HepG2 (cell line): ENCODE measurements around the gene PSKH1. TPM values are rescaled to one million over a fixed set of nuclear protein-coding genes. Genes with fewer than 3 reads are reported as not detected.

Source experiments
- CEBPB ChIP-seq: IDR thresholded peaks from 2 replicates; pipeline ENCODE4 v1.6.1; 2011; ENCODE audit warnings: low read depth, low read length, improper control_type of control experiment, borderline replicate concordance
- DDIT3 ChIP-seq: sonication (generic); formaldehyde crosslinking; IDR thresholded peaks from 2 replicates; pipeline ENCODE4 v1.4.0; 2020; ENCODE audit warnings: mild to moderate bottlenecking, missing genetic modification reagents
- EED ChIP-seq: sonication (generic); formaldehyde crosslinking; IDR thresholded peaks from 2 replicates; pipeline ENCODE4 v1.5.0; 2020; ENCODE audit warnings: mild to moderate bottlenecking, missing genetic modification reagents
- MAF1 ChIP-seq: sonication (generic); formaldehyde crosslinking; IDR thresholded peaks from 2 replicates; pipeline ENCODE4 v1.5.0; 2020; ENCODE audit warnings: missing genetic modification reagents, borderline replicate concordance
- NR2F6 ChIP-seq, 2 experiments: IDR thresholded peaks; 2 replicates each; pipeline ENCODE4 v1.6.1; 2016; ENCODE audit warnings: antibody characterized with exemption in 1 of 2, mild to moderate bottlenecking in 1 of 2
- PBX3 ChIP-seq: sonication (generic); formaldehyde crosslinking; IDR thresholded peaks from 2 replicates; pipeline ENCODE4 v1.8.1; 2023; ENCODE audit warnings: missing genetic modification reagents, inconsistent platforms, borderline replicate concordance
- REXO4 ChIP-seq: sonication (generic); formaldehyde crosslinking; IDR thresholded peaks from 2 replicates; pipeline ENCODE4 v1.8.0; 2022; ENCODE audit warnings: missing genetic modification reagents, mild to moderate bottlenecking, borderline replicate concordance
- SMAD9 ChIP-seq: sonication (generic); formaldehyde crosslinking; IDR thresholded peaks from 2 replicates; pipeline ENCODE4 v1.5.1; 2020; ENCODE audit warnings: mild to moderate bottlenecking, missing genetic modification reagents
- ZFP36L2 ChIP-seq: sonication (generic); formaldehyde crosslinking; IDR thresholded peaks from 2 replicates; pipeline ENCODE4 v1.4.0; 2020; ENCODE audit warnings: missing genetic modification reagents
- ZIK1 ChIP-seq: sonication (generic); formaldehyde crosslinking; IDR thresholded peaks from 2 replicates; pipeline ENCODE4 v1.5.0; 2020; ENCODE audit warnings: mild to moderate bottlenecking, low read depth, missing genetic modification reagents, borderline replicate concordance
- ZNF407 ChIP-seq: sonication (generic); formaldehyde crosslinking; IDR thresholded peaks from one replicate; pipeline ENCODE4 v1.5.1; 2020; ENCODE audit warnings: mild to moderate bottlenecking, missing genetic modification reagents; ENCODE audit errors: not compliant biosample characterization
- ZNF446 ChIP-seq: sonication (generic); formaldehyde crosslinking; IDR thresholded peaks from 2 replicates; pipeline ENCODE4 v1.5.0; 2020; ENCODE audit warnings: mild to moderate bottlenecking, missing genetic modification reagents
- ZSCAN9 ChIP-seq: IDR thresholded peaks from 2 replicates; pipeline ENCODE4 v1.6.1; 2016; ENCODE audit warnings: borderline replicate concordance
- polyA plus RNA-seq, 8 experiments: library from polyadenylated mRNA; depleted of rRNA in 3 of 8; stranded (reverse) in 7 of 8; unstranded in 1 of 8; fragments of >200 nt; fragmentation: Illumina TruSeq in 4 of 8; extraction: Trizol in 4 of 8; gene quantifications; 2 replicates each; pipeline versions ENCODE4 v1.2.1 to v1.2.3, GENCODE V29; 2011 to 2016; ENCODE audit warnings: low read depth in 4 of 8, missing spikeins in 1 of 8, mixed read lengths in 1 of 8; ENCODE audit not compliant: insufficient read depth in 1 of 8
- total RNA-seq, 5 experiments: library from RNA; depleted of rRNA; stranded (reverse); fragments of >200 nt; fragmentation: Illumina TruSeq; extraction: Trizol; gene quantifications; 2 replicates each; pipeline ENCODE4 v1.2.3, GENCODE V29; 2016; ENCODE audit warnings: low read depth in 1 of 5

PSKH1 gene
- total and polyA plus RNA-seq, 2 of the 13 experiments (the other 11 are each of a cell fraction or from before 2014, with no cell fraction given) = 8.4 to 19.1 TPM

- 0 out of 2 replicates have a peak, but pooled peaks have one; percentile 31 for TF ChIP-seq PBX3 (CRISPR knock-in tag)
- TF ChIP-seq ZSCAN9 = no peak; the same call in 1 of the 2 replicates
- no peak for TF ChIP-seq MAF1 (CRISPR knock-in tag)
- no peak for TF ChIP-seq CEBPB
- TF ChIP-seq ZFP36L2 (CRISPR knock-in tag) = no peak
- TF ChIP-seq ZIK1 (CRISPR knock-in tag) = peak; percentile 21; the same call in 1 of the 2 replicates
- TF ChIP-seq DDIT3 (CRISPR knock-in tag) = no peak
- 0 out of 2 replicates have a peak, but pooled peaks have one; percentile 7 for TF ChIP-seq NR2F6 (IDR thresholded peaks at IDR 0.05)
- peak; percentile 16; the same call in 1 of the 2 replicates for TF ChIP-seq NR2F6 (CRISPR knock-in tag; IDR thresholded peaks at IDR 0.05)
- no peak for TF ChIP-seq SMAD9 (CRISPR knock-in tag)
- no peak for TF ChIP-seq REXO4 (CRISPR knock-in tag)
- TF ChIP-seq EED (CRISPR knock-in tag) = no peak
- TF ChIP-seq ZNF407 (CRISPR knock-in tag) = peak; percentile 25
- no peak for TF ChIP-seq ZNF446
These were observed 75.6 kb downstream of the PSKH1 start, which contains the start of gene SLC12A4 (continued) for GRCh38 chr16:67968400-67969253.
